ENCODE results near the gene TFF2.

The TFF2 gene

GRCh38 chr21:42367367-42368165 is 16.8 kb upstream of the TFF2 start:
- Histone ChIP-seq H3K27ac (no peak overlapping the region), H3K27me3 (ENCODE audit: insufficient read depth, low read depth) (peaks cover 59% of the 10 kb centered on the region), H3K4me3 (IDR thresholded peaks at IDR 0.05; ENCODE audit: insufficient read depth, low read depth, low read length) (no peak overlapping the region), H3K79me2 (ENCODE audit: insufficient read depth, low read depth) (no peaks in the 10 kb centered on the region), H3K9ac (no peak overlapping the region), H2AFZ (ENCODE audit: low read depth) (no peak overlapping the region), H3K4me2 (no peak overlapping the region), H3K36me3 (ENCODE audit: insufficient read depth) (no peaks in the 10 kb centered on the region), H4K20me1 (ENCODE audit: insufficient read depth) (no peaks in the 10 kb centered on the region), H3K4me1 (ENCODE audit: low read depth, poor library complexity, severe bottlenecking) (no peaks in the 10 kb centered on the region)
- no peak for TF ChIP-seq CTCF (conservative IDR thresholded peaks at IDR 0.05; ENCODE audit: low read depth, low read length)

- Histone ChIP-seq H3K79me2 (ENCODE audit: insufficient read depth, low read depth) (no peaks in the 10 kb centered on the region), H2AFZ (ENCODE audit: low read depth) (no peak within 1 kb of the TSS), H3K9ac (no peak within 1 kb of the TSS), H3K36me3 (ENCODE audit: insufficient read depth) (no peaks in the 10 kb centered on the region), H3K4me3 (IDR thresholded peaks at IDR 0.05; ENCODE audit: insufficient read depth, low read depth, low read length) (no peak within 1 kb of the TSS), H3K4me2 (no peak within 1 kb of the TSS), H3K27me3 (ENCODE audit: insufficient read depth, low read depth) (peaks cover 62% of the 10 kb centered on the region), H3K27ac (no peak within 1 kb of the TSS), H3K4me1 (ENCODE audit: low read depth, poor library complexity, severe bottlenecking) (no peaks in the 10 kb centered on the region), H4K20me1 (ENCODE audit: insufficient read depth) (no peaks in the 10 kb centered on the region)
- TF ChIP-seq CTCF (conservative IDR thresholded peaks at IDR 0.05; ENCODE audit: low read depth, low read length): no peak
These were observed 15.7 kb upstream of the TFF2 start, which contains the start of gene TFF1 for GRCh38 chr21:42366292-42367010. TFF1 (minus strand) TSS chr21:42366535; CDS start chr21:42366495, 40 bp downstream.

DNA sequence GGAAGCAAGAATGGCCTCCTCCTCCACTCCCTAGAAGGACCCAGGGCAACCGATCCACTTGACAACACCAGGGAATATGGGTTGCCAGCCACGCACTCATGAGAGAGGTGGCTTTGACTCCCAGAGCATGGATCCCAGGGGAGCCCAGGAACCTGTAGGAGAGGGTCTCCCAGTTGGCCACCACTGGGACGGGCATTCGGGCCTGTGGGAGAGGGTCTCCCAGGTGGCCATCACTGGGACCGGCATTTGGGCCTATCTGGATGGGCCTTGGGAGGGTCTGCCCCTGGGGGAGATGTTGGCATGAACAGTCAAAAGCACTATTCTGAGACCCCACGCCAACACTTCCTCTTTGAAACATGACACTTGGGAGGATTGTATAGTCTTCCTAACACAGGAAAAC is 15.0 kb upstream of the TFF2 start:
- H3K9ac ChIP-seq: no peak overlapping the region
- H3K27me3 ChIP-seq (ENCODE audit: insufficient read depth, low read depth): peaks cover 62% of the 10 kb centered on the region
- no peaks in the 10 kb centered on the region for H3K4me1 ChIP-seq (ENCODE audit: low read depth, poor library complexity, severe bottlenecking)
- no peak overlapping the region for H2AFZ ChIP-seq (ENCODE audit: low read depth)
- no peak overlapping the region for H3K4me2 ChIP-seq
- no peak overlapping the region for H3K4me3 ChIP-seq (IDR thresholded peaks at IDR 0.05; ENCODE audit: insufficient read depth, low read depth, low read length)
- no peak overlapping the region for H3K27ac ChIP-seq
- TF ChIP-seq CTCF (conservative IDR thresholded peaks at IDR 0.05; ENCODE audit: low read depth, low read length): no peak
- H4K20me1 ChIP-seq (ENCODE audit: insufficient read depth): no peaks in the 10 kb centered on the region
- H3K79me2 ChIP-seq (ENCODE audit: insufficient read depth, low read depth): no peaks in the 10 kb centered on the region
- H3K36me3 ChIP-seq (ENCODE audit: insufficient read depth): no peaks in the 10 kb centered on the region

GRCh38 chr21:42364304-42364865 is 13.6 kb upstream of the TFF2 start:
- Histone ChIP-seq H3K9ac (no peak overlapping the region), H3K4me2 (no peak overlapping the region), H3K4me1 (ENCODE audit: low read depth, poor library complexity, severe bottlenecking) (no peaks in the 10 kb centered on the region), H3K27ac (no peak overlapping the region), H3K36me3 (ENCODE audit: insufficient read depth) (no peaks in the 10 kb centered on the region), H3K79me2 (ENCODE audit: insufficient read depth, low read depth) (no peaks in the 10 kb centered on the region), H3K4me3 (IDR thresholded peaks at IDR 0.05; ENCODE audit: insufficient read depth, low read depth, low read length) (no peak overlapping the region), H4K20me1 (ENCODE audit: insufficient read depth) (no peaks in the 10 kb centered on the region), H2AFZ (ENCODE audit: low read depth) (no peak overlapping the region), H3K27me3 (ENCODE audit: insufficient read depth, low read depth) (peaks cover 65% of the 10 kb centered on the region)
- TF ChIP-seq CTCF (conservative IDR thresholded peaks at IDR 0.05; ENCODE audit: low read depth, low read length): no peak
